ENCODE results near the gene RPL31.

DNA sequence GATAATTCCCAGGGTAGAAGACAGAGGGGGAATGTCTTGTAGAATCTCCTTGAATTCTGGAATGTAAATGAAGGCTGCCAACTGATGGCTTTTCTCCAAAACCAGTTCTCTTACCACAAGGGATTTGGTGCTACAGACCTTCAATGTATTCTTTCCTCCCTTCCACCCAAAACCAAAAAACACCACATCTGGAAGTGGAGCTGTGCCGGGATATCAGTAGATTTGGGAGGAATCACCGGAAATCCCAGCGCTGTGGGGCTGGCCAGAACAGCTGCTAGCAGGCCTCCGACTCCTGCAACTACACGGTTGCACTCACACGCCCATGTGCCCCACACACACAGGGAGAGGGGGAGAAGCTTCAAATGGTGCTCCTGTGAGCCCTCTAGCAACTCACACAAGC is 45.7 kb downstream of the RPL31 start:
- TF ChIP-seq POLR2A (IDR thresholded peaks at IDR 0.05) (no peak), POLR2AphosphoS5 (IDR thresholded peaks at IDR 0.05) (no peak)
